Esophagus squamous epithelium (tissue), 4 donors: ENCODE measurements around the gene ANTXR1.

Source experiments
- POLR2A ChIP-seq, 4 donors: fragments of 450-650 bp; IDR thresholded peaks; one replicate each; pipeline ENCODE4 v1.6.1; 2017; ENCODE audit warnings: antibody characterized with exemption in 4 of 4, mild to moderate bottlenecking in 4 of 4, moderate library complexity in 3 of 4
- TF ChIP-seq, protein P1 (sequence below), 6 experiments: fragments of 450-650 bp in 4 of 6; fragments of 200-600 bp in 2 of 6; sonication (generic) in 2 of 6; IDR thresholded peaks; one replicate each; pipeline ENCODE4 v1.5.1; 2016 to 2019; ENCODE audit warnings: antibody characterized with exemption in 6 of 6, mild to moderate bottlenecking in 4 of 6, moderate library complexity in 4 of 6

DNA sequence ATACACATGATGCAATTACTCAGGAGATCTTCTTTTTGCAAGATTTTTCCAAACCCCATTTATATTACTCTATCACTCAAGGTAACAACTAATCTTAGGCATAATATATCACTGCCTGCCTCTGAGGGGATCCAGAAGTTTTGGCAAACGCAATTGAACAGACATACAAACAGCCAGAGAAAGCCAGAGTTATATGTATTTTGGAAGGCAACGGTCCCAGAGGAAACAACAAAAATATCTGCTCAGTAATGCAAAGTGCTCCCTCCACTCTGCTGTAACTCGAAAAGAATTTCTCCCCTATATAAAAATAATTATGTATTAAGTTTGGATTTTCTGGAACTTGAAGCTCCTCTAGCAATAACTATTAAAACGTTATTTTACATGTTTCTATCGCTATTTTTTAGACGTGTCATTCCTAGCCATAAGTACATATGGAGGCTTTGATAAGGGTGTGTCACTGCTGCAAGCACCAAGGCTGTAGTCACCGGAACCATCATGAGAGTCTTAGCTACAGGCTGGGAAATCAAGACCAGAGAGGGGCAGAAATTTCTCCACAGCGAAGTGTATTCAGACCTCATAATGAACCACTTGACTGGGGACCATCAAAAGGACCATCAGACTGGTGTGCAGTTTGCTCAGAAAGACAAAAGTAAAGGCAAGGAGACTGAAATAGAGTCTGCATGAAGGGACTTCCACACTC, 42.3 kb upstream of the ANTXR1 start:
- TF ChIP-seq POLR2A (IDR thresholded peaks at IDR 0.05) = no peak
- TF ChIP-seq, protein P1, sequence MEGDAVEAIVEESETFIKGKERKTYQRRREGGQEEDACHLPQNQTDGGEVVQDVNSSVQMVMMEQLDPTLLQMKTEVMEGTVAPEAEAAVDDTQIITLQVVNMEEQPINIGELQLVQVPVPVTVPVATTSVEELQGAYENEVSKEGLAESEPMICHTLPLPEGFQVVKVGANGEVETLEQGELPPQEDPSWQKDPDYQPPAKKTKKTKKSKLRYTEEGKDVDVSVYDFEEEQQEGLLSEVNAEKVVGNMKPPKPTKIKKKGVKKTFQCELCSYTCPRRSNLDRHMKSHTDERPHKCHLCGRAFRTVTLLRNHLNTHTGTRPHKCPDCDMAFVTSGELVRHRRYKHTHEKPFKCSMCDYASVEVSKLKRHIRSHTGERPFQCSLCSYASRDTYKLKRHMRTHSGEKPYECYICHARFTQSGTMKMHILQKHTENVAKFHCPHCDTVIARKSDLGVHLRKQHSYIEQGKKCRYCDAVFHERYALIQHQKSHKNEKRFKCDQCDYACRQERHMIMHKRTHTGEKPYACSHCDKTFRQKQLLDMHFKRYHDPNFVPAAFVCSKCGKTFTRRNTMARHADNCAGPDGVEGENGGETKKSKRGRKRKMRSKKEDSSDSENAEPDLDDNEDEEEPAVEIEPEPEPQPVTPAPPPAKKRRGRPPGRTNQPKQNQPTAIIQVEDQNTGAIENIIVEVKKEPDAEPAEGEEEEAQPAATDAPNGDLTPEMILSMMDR (IDR thresholded peaks at IDR 0.05) = no peak
